DND-41 (cell line): Measurements from ENCODE around the gene ANKRD39.

Experiments used
- EZH2 ChIP-seq: IDR thresholded peaks from 3 replicates; pipeline ENCODE4 v1.6.1; 2012; ENCODE audit warnings: borderline replicate concordance, low read depth, mild to moderate bottlenecking, moderate library complexity, low read length, inconsistent platforms; ENCODE audit not compliant: severe bottlenecking
- TF ChIP-seq, protein P1 (sequence below): IDR thresholded peaks from 2 replicates; pipeline ENCODE4 v1.5.1; 2012; ENCODE audit warnings: borderline replicate concordance, low read length, moderate library complexity, mild to moderate bottlenecking; ENCODE audit not compliant: poor library complexity, severe bottlenecking; ENCODE audit errors: extremely low read depth

GRCh38 chr2:96839875-96840850 lies 17.7 kb downstream of the ANKRD39 start:
- TF ChIP-seq EZH2: no peak
- TF ChIP-seq, protein P1, sequence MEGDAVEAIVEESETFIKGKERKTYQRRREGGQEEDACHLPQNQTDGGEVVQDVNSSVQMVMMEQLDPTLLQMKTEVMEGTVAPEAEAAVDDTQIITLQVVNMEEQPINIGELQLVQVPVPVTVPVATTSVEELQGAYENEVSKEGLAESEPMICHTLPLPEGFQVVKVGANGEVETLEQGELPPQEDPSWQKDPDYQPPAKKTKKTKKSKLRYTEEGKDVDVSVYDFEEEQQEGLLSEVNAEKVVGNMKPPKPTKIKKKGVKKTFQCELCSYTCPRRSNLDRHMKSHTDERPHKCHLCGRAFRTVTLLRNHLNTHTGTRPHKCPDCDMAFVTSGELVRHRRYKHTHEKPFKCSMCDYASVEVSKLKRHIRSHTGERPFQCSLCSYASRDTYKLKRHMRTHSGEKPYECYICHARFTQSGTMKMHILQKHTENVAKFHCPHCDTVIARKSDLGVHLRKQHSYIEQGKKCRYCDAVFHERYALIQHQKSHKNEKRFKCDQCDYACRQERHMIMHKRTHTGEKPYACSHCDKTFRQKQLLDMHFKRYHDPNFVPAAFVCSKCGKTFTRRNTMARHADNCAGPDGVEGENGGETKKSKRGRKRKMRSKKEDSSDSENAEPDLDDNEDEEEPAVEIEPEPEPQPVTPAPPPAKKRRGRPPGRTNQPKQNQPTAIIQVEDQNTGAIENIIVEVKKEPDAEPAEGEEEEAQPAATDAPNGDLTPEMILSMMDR: no peak
